Natural killer cell (primary cell): Measurements from ENCODE around the gene ATG2A. TPM values are rescaled to one million over a fixed set of nuclear protein-coding genes. Genes with fewer than 3 reads are reported as not detected.
A peak's percentile ranks its signal among the peaks of the same experiment; 100 is the strongest.

Experiments
- ATAC-seq, 3 donors: fragments of 150-1000 bp in 2 of 3; fragments of 200-7000 bp in 1 of 3; cut with Tn5 transposase; 1 replicate in 1 of 3; 2 replicates in 2 of 3; pipeline ENCODE4 v1.10.0; 2021; ENCODE audit warnings: mild to moderate bottlenecking in 2 of 3, moderate library complexity in 2 of 3
- DNase-seq, 2 donors: peaks; one replicate each; pipeline versions ENCODE4 v3.0.0 to v3.0.0-alpha.2; 2013 to 2021; ENCODE audit warnings: mixed read lengths in 1 of 2
- H3K27ac ChIP-seq: one replicate; pipeline ENCODE4 v1.5.1; 2013; ENCODE audit warnings: mild to moderate bottlenecking, low read length
- H3K27me3 ChIP-seq: one replicate; pipeline ENCODE4 v1.6.1; 2013; ENCODE audit warnings: low read length; ENCODE audit not compliant: control insufficient read depth, insufficient read depth
- H3K36me3 ChIP-seq: one replicate; pipeline ENCODE4 v1.6.1; 2013; ENCODE audit warnings: low read length; ENCODE audit not compliant: control insufficient read depth, insufficient read depth
- H3K4me1 ChIP-seq: one replicate; pipeline ENCODE4 v1.6.1; 2013; ENCODE audit warnings: low read length; ENCODE audit not compliant: control insufficient read depth, insufficient read depth
- H3K4me3 ChIP-seq: one replicate; pipeline ENCODE4 v1.5.1; 2013; ENCODE audit warnings: low read length
- H3K9me3 ChIP-seq: one replicate; pipeline ENCODE4 v1.6.1; 2013; ENCODE audit warnings: low read length; ENCODE audit not compliant: control insufficient read depth, insufficient read depth
- H3K27ac Mint-ChIP-seq, 2 donors: one replicate each; pipeline ENCODE4 v1.8.0; 2022; ENCODE audit warnings: mild to moderate bottlenecking in 2 of 2, mixed read lengths in 2 of 2, moderate library complexity in 1 of 2
- H3K27me3 Mint-ChIP-seq, 2 donors: one replicate each; pipeline ENCODE4 v1.8.0; 2022; ENCODE audit warnings: low read depth in 2 of 2, mixed read lengths in 2 of 2
- H3K36me3 Mint-ChIP-seq: one replicate; pipeline ENCODE4 v1.8.0; 2022; ENCODE audit warnings: mixed read lengths
- H3K4me1 Mint-ChIP-seq, 2 donors: one replicate each; pipeline ENCODE4 v1.8.0; 2022; ENCODE audit warnings: mixed read lengths in 2 of 2
- H3K4me3 Mint-ChIP-seq: one replicate; pipeline ENCODE4 v1.8.0; 2022; ENCODE audit warnings: mild to moderate bottlenecking, moderate library complexity, mixed read lengths
- H3K9me3 Mint-ChIP-seq, 2 donors: one replicate each; pipeline ENCODE4 v1.8.0; 2022; ENCODE audit warnings: mixed read lengths in 2 of 2
- CTCF ChIP-seq: fragments of 200-600 bp; IDR thresholded peaks from one replicate; pipeline ENCODE4 v1.8.0; 2022; ENCODE audit warnings: antibody characterized with exemption
- WGBS: methylation state at CpG from one replicate; pipeline ENCODE4 v1.1.7; 2013; ENCODE audit warnings: missing lambda C conversion rate; ENCODE audit not compliant: insufficient coverage; 5-methylcytosine and 5-hydroxymethylcytosine counted together
- intact Hi-C: fragments of 100-400 bp; cut with micrococcal nuclease; formaldehyde crosslinking; loops from one replicate; pipeline ENCODE4 v1.14.2; 2022
- total RNA-seq, 4 donors: library from RNA; stranded (reverse); fragments of 120-200 nt in 1 of 4; gene quantifications; one replicate each; pipeline versions ENCODE4 v1.2.3 to v1.2.4, GENCODE V29; 2013 to 2022

Gene ATG2A
- total RNA-seq, 3 donors from 2014 or later (not counting 1 experiment from before 2014, with no cell fraction given) = 165 to 321 (median 259) TPM

GRCh38 chr11:64898541-64898940 lies 18.5 kb downstream of the ATG2A start:
- H3K4me1 ChIP-seq = peaks cover 15% of the 10 kb centered on the region
- no peak overlapping the region for H3K4me3 ChIP-seq
- H3K27me3 ChIP-seq = no peaks in the 10 kb centered on the region
- peaks cover 48% of the 10 kb centered on the region for H3K36me3 ChIP-seq
- no peaks in the 10 kb centered on the region for H3K36me3 Mint-ChIP-seq
- H3K9me3 ChIP-seq = no peaks in the 10 kb centered on the region
- no peak overlapping the region for H3K4me3 Mint-ChIP-seq
- H3K27ac Mint-ChIP-seq = peak overlapping the region in 1 of 2 donors; percentile 65
- peaks cover 0 to 12% of the 10 kb centered on the region in 2 donors for H3K4me1 Mint-ChIP-seq
- no peaks in the 10 kb centered on the region for H3K9me3 Mint-ChIP-seq
- no peak overlapping the region for H3K27ac ChIP-seq
- no peak for TF ChIP-seq CTCF
- WGBS = 96% methylated on average over 19 of the region's 19 CpGs
- DNase-seq (no peak), ATAC-seq (no peak)
- H3K27me3 Mint-ChIP-seq = no peaks in the 10 kb centered on the region
- intact Hi-C loops = no loop called here

GRCh38 chr11:64898076-64898445 lies 18.9 kb downstream of the ATG2A start:
- 95% methylated on average over 9 of the region's 9 CpGs for WGBS
- H3K9me3 Mint-ChIP-seq = no peaks in the 10 kb centered on the region
- H3K36me3 ChIP-seq = peaks cover 45% of the 10 kb centered on the region
- peaks cover 0 to 12% of the 10 kb centered on the region in 2 donors for H3K4me1 Mint-ChIP-seq
- ATAC-seq (no peak), DNase-seq (no peak)
- H3K4me3 ChIP-seq = no peak overlapping the region
- no peak for TF ChIP-seq CTCF
- H3K36me3 Mint-ChIP-seq = no peaks in the 10 kb centered on the region
- H3K27ac ChIP-seq = no peak overlapping the region
- intact Hi-C loops = no loop called here
- no peaks in the 10 kb centered on the region for H3K27me3 ChIP-seq
- H3K27ac Mint-ChIP-seq = no peak overlapping the region
- H3K9me3 ChIP-seq = no peaks in the 10 kb centered on the region
- no peak overlapping the region for H3K4me3 Mint-ChIP-seq
- no peaks in the 10 kb centered on the region for H3K27me3 Mint-ChIP-seq
- peaks cover 17% of the 10 kb centered on the region for H3K4me1 ChIP-seq

GRCh38 chr11:64897381-64898075 lies 19.5 kb downstream of the ATG2A start:
- no peaks in the 10 kb centered on the region for H3K36me3 Mint-ChIP-seq
- Histone ChIP-seq H3K27ac (no peak overlapping the region), H3K4me1 (peaks cover 20% of the 10 kb centered on the region), H3K4me3 (no peak overlapping the region), H3K9me3 (no peaks in the 10 kb centered on the region), H3K36me3 (peaks cover 42% of the 10 kb centered on the region), H3K27me3 (no peaks in the 10 kb centered on the region)
- WGBS = 98% methylated on average over 19 of the region's 19 CpGs
- no peaks in the 10 kb centered on the region for H3K9me3 Mint-ChIP-seq
- TF ChIP-seq CTCF = no peak
- no peak for DNase-seq
- intact Hi-C loops = no loop called here
- H3K4me3 Mint-ChIP-seq = no peak overlapping the region
- H3K4me1 Mint-ChIP-seq = peaks cover 0 to 12% of the 10 kb centered on the region in 2 donors
- peak overlapping the region; percentile 9 to 60 for H3K27ac Mint-ChIP-seq
- H3K27me3 Mint-ChIP-seq = no peaks in the 10 kb centered on the region
- ATAC-seq = no peak
